ENCODE data around the gene SLC35D1. TPM values are rescaled to one million over a fixed set of nuclear protein-coding genes. Genes with fewer than 3 reads are reported as not detected.

The SLC35D1 gene
- total RNA-seq, 2 experiments from 2014 or later: 8.3 to 8.4 TPM

DNA sequence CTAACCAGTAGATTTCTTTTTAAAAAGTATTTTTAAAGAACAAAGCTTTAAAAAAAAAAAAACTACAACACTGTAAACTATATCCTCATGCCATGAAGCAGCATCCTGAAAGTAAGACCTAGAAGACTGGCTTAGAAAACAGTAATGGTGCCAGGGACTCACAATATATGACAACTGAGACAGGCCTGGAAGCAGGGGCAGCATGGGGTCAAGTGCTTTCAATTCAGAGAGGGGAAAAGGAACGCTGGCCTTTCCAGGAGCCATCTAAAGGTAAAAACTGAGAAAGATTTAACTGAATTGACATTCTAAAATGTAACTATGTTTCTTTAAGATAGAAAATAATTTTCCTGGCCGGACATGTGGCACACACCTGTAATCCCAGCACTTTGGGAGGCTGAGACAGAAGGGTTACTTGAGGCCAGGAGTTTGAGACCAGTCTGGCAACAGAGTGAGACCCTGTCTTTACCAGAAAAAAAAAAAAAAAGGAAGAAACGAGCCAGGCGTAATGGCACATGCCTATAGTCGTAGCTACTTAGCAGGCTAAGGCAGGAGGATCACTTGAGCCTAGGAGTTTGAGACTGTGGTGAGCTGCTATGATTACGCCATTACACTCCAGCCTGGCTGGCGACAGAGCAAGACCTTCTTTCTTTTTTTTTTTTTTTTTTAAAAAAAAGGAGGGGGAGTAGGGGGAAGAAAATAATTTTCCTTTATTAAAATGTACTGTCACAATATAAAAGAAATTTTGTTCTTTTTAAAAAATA is 54.1 kb downstream of the SLC35D1 start:
- H3K4me3 Mint-ChIP-seq: no peak overlapping the region
- intact Hi-C loops (cut with micrococcal nuclease): loop anchor here (5.0 to 10.0 kb wide), 3 partner anchors 147 to 233 kb away; no protein-coding TSS in a partner anchor
- no peaks in the 10 kb centered on the region for H3K27me3 Mint-ChIP-seq
- H3K9me3 Mint-ChIP-seq: no peaks in the 10 kb centered on the region
- TF ChIP-seq, protein P1, sequence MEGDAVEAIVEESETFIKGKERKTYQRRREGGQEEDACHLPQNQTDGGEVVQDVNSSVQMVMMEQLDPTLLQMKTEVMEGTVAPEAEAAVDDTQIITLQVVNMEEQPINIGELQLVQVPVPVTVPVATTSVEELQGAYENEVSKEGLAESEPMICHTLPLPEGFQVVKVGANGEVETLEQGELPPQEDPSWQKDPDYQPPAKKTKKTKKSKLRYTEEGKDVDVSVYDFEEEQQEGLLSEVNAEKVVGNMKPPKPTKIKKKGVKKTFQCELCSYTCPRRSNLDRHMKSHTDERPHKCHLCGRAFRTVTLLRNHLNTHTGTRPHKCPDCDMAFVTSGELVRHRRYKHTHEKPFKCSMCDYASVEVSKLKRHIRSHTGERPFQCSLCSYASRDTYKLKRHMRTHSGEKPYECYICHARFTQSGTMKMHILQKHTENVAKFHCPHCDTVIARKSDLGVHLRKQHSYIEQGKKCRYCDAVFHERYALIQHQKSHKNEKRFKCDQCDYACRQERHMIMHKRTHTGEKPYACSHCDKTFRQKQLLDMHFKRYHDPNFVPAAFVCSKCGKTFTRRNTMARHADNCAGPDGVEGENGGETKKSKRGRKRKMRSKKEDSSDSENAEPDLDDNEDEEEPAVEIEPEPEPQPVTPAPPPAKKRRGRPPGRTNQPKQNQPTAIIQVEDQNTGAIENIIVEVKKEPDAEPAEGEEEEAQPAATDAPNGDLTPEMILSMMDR (IDR thresholded peaks at IDR 0.05): no peak
- H3K27ac Mint-ChIP-seq: no peak overlapping the region
- CTCF ChIA-PET: interaction anchor here (1.4 kb wide), 1 partner anchor 24 kb away, joined by 3 read pairs; no protein-coding TSS in a partner anchor
- no peak for DNase-seq
- no peak for ATAC-seq
- H3K4me1 Mint-ChIP-seq (ENCODE audit: low read depth): peaks cover 22% of the 10 kb centered on the region
- POLR2A ChIA-PET: no interaction called here
- peaks cover 21% of the 10 kb centered on the region for H3K36me3 Mint-ChIP-seq (ENCODE audit: low read depth)

DNA sequence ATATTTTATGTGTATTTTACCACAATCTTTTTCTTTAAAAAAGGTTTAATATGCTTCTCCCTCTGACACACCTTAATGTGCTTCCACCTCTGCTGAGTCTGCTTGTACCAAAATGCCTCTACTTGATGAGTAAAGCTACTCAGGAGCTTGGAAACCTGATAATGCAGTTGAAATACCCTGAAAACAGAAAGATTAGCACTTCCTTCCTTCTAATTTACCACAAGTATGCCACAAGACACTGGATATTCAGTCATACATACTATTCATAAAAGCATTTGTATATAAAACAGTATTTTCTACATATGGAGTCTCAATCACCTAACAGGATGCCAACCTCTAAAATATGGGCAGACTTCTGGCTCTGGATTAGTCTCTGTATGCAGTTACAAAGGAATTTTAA is 55.0 kb downstream of the SLC35D1 start:
- intact Hi-C loops (cut with micrococcal nuclease): loop anchor here (5.0 to 10.0 kb wide), 3 partner anchors 148 to 232 kb away; no protein-coding TSS in a partner anchor
- Mint-ChIP-seq H3K36me3 (ENCODE audit: low read depth) (peaks cover 21% of the 10 kb centered on the region), H3K9me3 (no peaks in the 10 kb centered on the region), H3K4me1 (ENCODE audit: low read depth) (peaks cover 22% of the 10 kb centered on the region), H3K27ac (no peak overlapping the region), H3K27me3 (no peaks in the 10 kb centered on the region), H3K4me3 (no peak overlapping the region)
- ATAC-seq (no peak), DNase-seq (no peak)
- ChIA-PET POLR2A (no interaction called here), CTCF (interaction anchor here (1.4 kb wide), 1 partner anchor 25 kb away, joined by 3 read pairs; no protein-coding TSS in a partner anchor)
- TF ChIP-seq, protein P1 (IDR thresholded peaks at IDR 0.05): no peak

DNA sequence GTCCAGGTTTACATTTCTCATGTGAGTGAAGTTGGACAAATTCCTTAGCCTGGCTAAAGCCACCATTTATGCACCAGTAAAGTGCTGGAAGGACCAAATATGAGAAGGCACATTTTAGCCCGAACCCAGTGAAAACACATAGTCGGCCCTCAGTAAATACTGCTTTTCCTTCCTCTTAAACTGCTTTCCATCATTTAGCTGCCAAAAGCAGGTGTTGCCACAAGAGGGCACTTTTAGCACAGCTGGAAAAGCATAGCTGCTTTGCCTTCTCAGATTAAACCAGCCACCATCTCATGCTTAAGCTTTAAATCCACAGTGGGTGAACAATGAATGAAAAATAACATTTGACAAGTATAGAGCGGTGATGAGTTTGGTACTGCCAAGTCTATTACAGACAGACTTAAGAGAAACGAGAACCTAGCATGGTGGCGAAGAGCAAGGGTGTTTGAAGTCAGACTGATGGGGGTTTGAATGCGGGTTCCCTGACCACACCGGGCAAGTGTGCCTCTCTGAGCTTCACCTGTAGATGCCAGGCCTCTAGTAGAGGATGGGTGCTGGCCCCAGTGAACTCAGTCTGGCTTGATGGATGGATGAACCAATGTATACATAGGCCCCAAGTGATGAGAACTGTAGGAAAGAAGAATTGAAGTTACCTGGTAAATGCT is 57.8 kb downstream of the SLC35D1 start:
- H3K9me3 Mint-ChIP-seq: no peaks in the 10 kb centered on the region
- H3K4me3 Mint-ChIP-seq: no peak overlapping the region
- peaks cover 17% of the 10 kb centered on the region for H3K4me1 Mint-ChIP-seq (ENCODE audit: low read depth)
- TF ChIP-seq, protein P1 (IDR thresholded peaks at IDR 0.05): peak; percentile 71
- POLR2A ChIA-PET: interaction anchor here (1.7 kb wide), 1 partner anchor 9 kb away, joined by 4 read pairs; no protein-coding TSS in a partner anchor
- CTCF ChIA-PET: interaction anchor here (0.6 to 4.2 kb wide), 40 partner anchors 8 to 507 kb away, joined by 3 to 74 read pairs (median 6); partner anchors contain the start of genes DNAI4 and MIER1
- ATAC-seq: peak; percentile 88
- no peaks in the 10 kb centered on the region for H3K27me3 Mint-ChIP-seq
- peaks cover 7% of the 10 kb centered on the region for H3K36me3 Mint-ChIP-seq (ENCODE audit: low read depth)
- H3K27ac Mint-ChIP-seq: no peak overlapping the region
- peak; percentile 83 for DNase-seq
- intact Hi-C loops (cut with micrococcal nuclease): loop anchor here (5.0 to 10.0 kb wide), 3 partner anchors 151 to 229 kb away; no protein-coding TSS in a partner anchor

DNA sequence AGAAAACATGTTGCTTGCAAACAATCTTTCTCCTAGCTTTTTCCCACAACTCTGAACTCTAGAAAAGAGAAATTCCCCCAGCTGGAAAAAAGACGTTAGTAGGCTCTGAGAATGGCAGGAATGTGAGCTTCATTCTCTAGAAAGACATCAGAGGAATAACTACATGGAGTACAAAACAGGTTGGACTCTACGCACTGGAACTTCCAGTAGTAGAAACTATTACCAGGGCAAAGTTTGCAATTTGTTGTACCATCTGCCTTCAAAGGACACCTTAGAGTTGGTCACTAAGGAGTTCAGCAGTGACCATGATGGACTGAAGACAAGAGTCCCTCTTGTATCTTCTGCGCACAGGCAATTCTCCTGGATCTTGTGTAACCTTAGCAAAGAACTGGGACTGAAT is 60.9 kb downstream of the SLC35D1 start:
- intact Hi-C loops (cut with micrococcal nuclease): loop anchor here (10.0 kb wide), 1 partner anchor 222 kb away; no protein-coding TSS in a partner anchor
- Mint-ChIP-seq H3K4me1 (ENCODE audit: low read depth) (peaks cover 8% of the 10 kb centered on the region), H3K27ac (no peak overlapping the region), H3K4me3 (no peak overlapping the region), H3K27me3 (no peaks in the 10 kb centered on the region), H3K9me3 (no peaks in the 10 kb centered on the region), H3K36me3 (ENCODE audit: low read depth) (peaks cover 14% of the 10 kb centered on the region)
- DNase-seq (no peak), ATAC-seq (no peak)
- ChIA-PET POLR2A (no interaction called here), CTCF (interaction anchor here (0.9 to 2.2 kb wide), 5 partner anchors 12 to 220 kb away, joined by 3 to 8 read pairs (median 5); no protein-coding TSS in a partner anchor)
- TF ChIP-seq, protein P1 (IDR thresholded peaks at IDR 0.05): no peak
